H1 (cell line): Measurements from ENCODE around the gene OR4P4. TPM values are rescaled to one million over a fixed set of nuclear protein-coding genes. Genes with fewer than 3 reads are reported as not detected.

Experiments
- BRCA1 ChIP-seq: IDR thresholded peaks from 2 replicates; pipeline ENCODE4 v1.6.1; 2012; ENCODE audit warnings: low read depth, low read length, improper control_type of control experiment
- CTBP2 ChIP-seq: IDR thresholded peaks from 2 replicates; pipeline ENCODE4 v1.7.0; 2011; ENCODE audit warnings: borderline replicate concordance, mild to moderate bottlenecking, moderate library complexity, mixed read lengths, low read length; ENCODE audit not compliant: insufficient read depth, insufficient read length
- EZH2 ChIP-seq: fragments of 200-600 bp; sonication (generic); IDR thresholded peaks from 2 replicates; pipeline ENCODE4 v1.7.1; 2012; ENCODE audit warnings: low read depth, mild to moderate bottlenecking, moderate library complexity, low read length, inconsistent platforms; ENCODE audit not compliant: severe bottlenecking
- RFX5 ChIP-seq: IDR thresholded peaks from 2 replicates; pipeline ENCODE4 v1.6.1; 2011; ENCODE audit warnings: low read depth, low read length, improper control_type of control experiment, borderline replicate concordance
- RNF2 ChIP-seq: fragments of 200-900, 300-1000 bp; sonication (generic); IDR thresholded peaks from 2 replicates; pipeline ENCODE4 v1.7.1; 2016; ENCODE audit warnings: borderline replicate concordance, low read depth, mild to moderate bottlenecking, antibody characterized with exemption, low read length; ENCODE audit not compliant: poor library complexity, severe bottlenecking; ENCODE audit errors: missing control alignments
- SP1 ChIP-seq: IDR thresholded peaks from 2 replicates; pipeline ENCODE4 v1.6.1; 2011; ENCODE audit warnings: low read depth, low read length
- TCF12 ChIP-seq: IDR thresholded peaks from 2 replicates; pipeline ENCODE4 v1.6.1; 2011; ENCODE audit warnings: low read depth, mild to moderate bottlenecking, low read length
- polyA plus RNA-seq, 7 experiments: library from polyadenylated mRNA; depleted of rRNA in 3 of 7; stranded (reverse) in 5 of 7; unstranded in 2 of 7; fragments of >200 nt in 5 of 7; fragments of 200-250 nt in 2 of 7; gene quantifications; 1 replicate in 5 of 7; 2 replicates in 1 of 7; 4 replicates in 1 of 7; pipeline versions ENCODE4 v1.2.1 to v1.2.3, GENCODE V29; 2011 to 2013; ENCODE audit warnings: missing spikeins in 2 of 7, mixed read lengths in 2 of 7
- total RNA-seq: library from RNA; stranded (reverse); fragmentation: NEBNext Ultra II Directional; extraction: Animal tissue kit (Norgen Biotek cat#: 25700); gene quantifications from 2 replicates; pipeline ENCODE4 v1.2.1, GENCODE V29; 2021
- TF ChIP-seq, protein P1 (sequence below): IDR thresholded peaks from 2 replicates; pipeline ENCODE4 v1.6.1; 2012; ENCODE audit warnings: inconsistent platforms

OR4P4 gene
- total and polyA plus RNA-seq, 2 of the 8 experiments (the other 6 are each of a cell fraction or from before 2014, with no cell fraction given) = not detected

DNA sequence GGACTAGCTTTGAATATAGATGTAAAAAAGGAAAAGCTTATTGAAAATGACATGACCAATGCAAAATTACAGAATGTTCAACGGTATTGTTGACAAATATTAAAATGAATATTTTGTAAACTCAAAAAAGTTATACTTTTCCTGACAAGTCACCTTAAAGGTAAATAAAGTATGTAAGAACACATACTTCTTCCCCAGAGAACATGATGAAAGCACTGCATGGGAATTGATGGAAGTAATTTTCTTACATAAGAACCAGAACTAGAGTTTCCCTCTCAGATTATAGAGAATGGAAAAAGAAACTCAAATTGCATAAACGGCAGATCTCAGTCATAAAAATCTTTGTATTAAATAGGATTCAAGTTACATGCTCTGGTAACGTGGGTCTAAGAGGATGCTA lies at the start of gene OR4P4 (continued):
- TF ChIP-seq RNF2 (no peak), EZH2 (no peak), BRCA1 (no peak), TCF12 (no peak), SP1 (no peak), RFX5 (no peak), CTBP2 (no peak)
- TF ChIP-seq, protein P1, sequence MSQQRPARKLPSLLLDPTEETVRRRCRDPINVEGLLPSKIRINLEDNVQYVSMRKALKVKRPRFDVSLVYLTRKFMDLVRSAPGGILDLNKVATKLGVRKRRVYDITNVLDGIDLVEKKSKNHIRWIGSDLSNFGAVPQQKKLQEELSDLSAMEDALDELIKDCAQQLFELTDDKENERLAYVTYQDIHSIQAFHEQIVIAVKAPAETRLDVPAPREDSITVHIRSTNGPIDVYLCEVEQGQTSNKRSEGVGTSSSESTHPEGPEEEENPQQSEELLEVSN = no peak
- TF ChIP-seq, all 59 proteins: peak for 0
